Effector memory CD8-positive, alpha-beta T cell (primary cell): ENCODE data around the gene TTLL13.

Experiments
- ATAC-seq: fragments of 150-1000 bp; cut with Tn5 transposase; replicated peaks from 2 replicates; pipeline ENCODE4 v1.10.0; 2021; ENCODE audit warnings: mild to moderate bottlenecking, moderate library complexity
- DNase-seq, 3 experiments: peaks; one replicate each; pipeline ENCODE4 v3.0.0; 2021
- H3K27ac Mint-ChIP-seq, 2 donors: one replicate each; pipeline ENCODE4 v1.8.0; 2022; ENCODE audit warnings: mild to moderate bottlenecking in 2 of 2, mixed read lengths in 2 of 2, moderate library complexity in 2 of 2
- H3K27me3 Mint-ChIP-seq, 2 donors: one replicate each; pipeline ENCODE4 v1.8.0; 2022; ENCODE audit warnings: mixed read lengths in 2 of 2
- H3K36me3 Mint-ChIP-seq: one replicate; pipeline ENCODE4 v1.8.0; 2022; ENCODE audit warnings: mild to moderate bottlenecking, moderate library complexity, mixed read lengths; ENCODE audit not compliant: insufficient read depth
- H3K4me1 Mint-ChIP-seq, 2 donors: one replicate each; pipeline ENCODE4 v1.8.0; 2022; ENCODE audit warnings: low read depth in 2 of 2, mixed read lengths in 2 of 2
- H3K4me3 Mint-ChIP-seq, 2 donors: one replicate each; pipeline ENCODE4 v1.8.0; 2022; ENCODE audit warnings: mild to moderate bottlenecking in 2 of 2, mixed read lengths in 2 of 2, moderate library complexity in 2 of 2
- H3K9me3 Mint-ChIP-seq, 2 donors: one replicate each; pipeline ENCODE4 v1.8.0; 2022; ENCODE audit warnings: mixed read lengths in 2 of 2

TTLL13 gene

DNA sequence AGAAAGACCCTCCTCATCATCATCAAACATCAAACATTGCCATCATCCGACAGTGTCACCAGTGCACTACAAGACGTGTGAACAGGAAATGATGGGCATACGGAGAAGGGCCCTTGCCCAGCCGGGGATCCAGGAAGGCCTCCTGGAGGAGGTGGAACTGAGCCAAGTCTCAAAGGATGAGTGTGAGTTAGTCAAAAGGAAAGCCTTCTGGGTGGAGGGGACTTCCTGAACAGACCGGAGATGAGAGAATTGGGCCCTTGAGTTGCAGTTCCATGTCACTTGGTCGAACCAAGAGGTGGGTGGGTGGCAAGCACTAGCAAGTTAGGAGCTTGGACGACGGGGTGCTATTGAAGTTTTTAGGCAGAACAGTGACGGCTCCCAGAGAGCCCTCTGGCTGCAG is 39.8 kb upstream of the TTLL13 start:
- no peak for DNase-seq
- H3K4me3 Mint-ChIP-seq = no peak overlapping the region
- H3K36me3 Mint-ChIP-seq = no peaks in the 10 kb centered on the region
- no peaks in the 10 kb centered on the region for H3K9me3 Mint-ChIP-seq
- peak overlapping the region in 1 of 2 donors; percentile 14 for H3K27ac Mint-ChIP-seq
- H3K27me3 Mint-ChIP-seq = no peaks in the 10 kb centered on the region
- H3K4me1 Mint-ChIP-seq = peaks cover 24 to 30% of the 10 kb centered on the region in 2 donors
- no peak for ATAC-seq

DNA sequence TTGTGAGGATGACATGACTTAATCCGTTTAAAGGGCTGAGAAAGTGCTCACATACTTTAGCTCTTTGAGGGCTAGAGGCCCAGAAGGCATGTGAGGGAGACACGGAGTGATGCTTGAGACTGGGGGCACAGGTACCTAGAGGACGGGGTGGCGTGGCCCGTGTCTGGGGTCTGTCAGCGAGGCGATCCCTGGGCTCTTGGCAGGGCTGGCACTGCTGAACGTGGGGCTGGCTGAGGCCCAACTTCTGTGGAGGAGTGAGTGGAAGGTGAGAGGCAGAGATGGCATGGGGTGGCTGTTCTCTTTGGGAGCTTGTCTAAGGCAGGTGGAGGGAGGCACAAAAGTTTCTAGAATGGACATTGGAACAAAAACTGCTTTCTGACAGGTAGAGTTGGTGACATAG is 38.8 kb upstream of the TTLL13 start:
- Mint-ChIP-seq H3K36me3 (no peaks in the 10 kb centered on the region), H3K4me1 (peaks cover 27 to 32% of the 10 kb centered on the region in 2 donors), H3K27me3 (no peaks in the 10 kb centered on the region), H3K9me3 (no peaks in the 10 kb centered on the region), H3K4me3 (no peak overlapping the region), H3K27ac (peak overlapping the region; percentile 11 to 22)
- DNase-seq (no peak), ATAC-seq (no peak)

DNA sequence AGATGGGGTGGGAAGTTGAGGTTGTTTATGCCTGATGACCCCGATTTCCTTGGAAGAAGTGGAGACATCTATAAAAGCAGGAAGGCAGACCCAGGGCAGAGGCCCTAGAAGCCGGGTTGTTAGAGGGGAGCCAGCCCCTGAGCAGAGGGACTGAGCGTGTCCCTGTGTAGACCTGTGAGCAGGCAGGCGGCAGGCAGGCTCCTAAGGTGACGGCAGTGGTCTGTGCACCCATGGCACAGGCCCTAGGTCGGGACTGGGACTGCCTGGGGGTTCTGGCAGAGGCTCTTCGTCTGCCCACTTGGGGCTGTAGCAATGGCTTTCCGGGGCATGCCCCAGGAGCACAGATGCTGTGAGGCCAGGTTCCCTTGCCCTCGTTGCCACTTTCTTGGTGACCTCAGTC is 38.3 kb upstream of the TTLL13 start:
- no peak overlapping the region for H3K4me3 Mint-ChIP-seq
- H3K27ac Mint-ChIP-seq = peak overlapping the region; percentile 11 to 22
- H3K36me3 Mint-ChIP-seq = no peaks in the 10 kb centered on the region

DNA sequence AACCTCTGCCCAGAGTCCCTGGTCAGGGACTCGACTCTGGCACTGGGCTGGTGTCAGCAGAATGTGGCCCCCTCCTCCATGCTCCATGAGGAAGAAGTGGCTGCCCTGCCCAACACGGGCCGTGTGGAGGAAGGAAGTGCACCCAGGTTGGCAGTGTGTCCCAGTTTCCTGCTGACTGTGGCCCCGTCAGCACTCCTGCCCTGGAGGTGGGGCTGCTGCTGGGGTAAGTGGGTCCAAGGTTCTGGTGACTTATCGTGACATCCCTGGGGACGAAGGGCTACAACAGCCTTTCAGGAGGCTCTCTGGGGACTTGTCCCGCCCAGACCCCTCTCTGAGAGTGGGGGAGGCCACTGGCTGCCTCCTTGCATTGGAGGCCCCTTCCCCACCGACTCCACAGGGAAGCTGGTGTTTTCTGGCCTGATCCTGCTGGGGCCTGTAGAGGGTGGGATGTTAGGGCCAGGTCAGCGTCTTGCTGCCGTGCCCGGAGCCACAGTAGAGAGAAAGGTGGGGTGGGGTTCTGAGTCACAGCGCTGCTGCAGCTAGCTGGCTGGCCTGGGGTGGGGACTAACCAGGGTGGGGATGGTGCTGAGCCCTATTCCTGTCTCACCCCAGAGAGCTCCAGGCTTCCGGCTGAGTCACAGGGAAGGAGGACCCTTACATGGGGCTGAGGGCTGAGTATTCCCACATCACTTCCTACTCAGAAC is 37.8 kb upstream of the TTLL13 start:
- H3K9me3 Mint-ChIP-seq = no peaks in the 10 kb centered on the region
- peaks cover 24 to 31% of the 10 kb centered on the region in 2 donors for H3K4me1 Mint-ChIP-seq
- H3K36me3 Mint-ChIP-seq = no peaks in the 10 kb centered on the region
- no peaks in the 10 kb centered on the region for H3K27me3 Mint-ChIP-seq
- DNase-seq (no peak), ATAC-seq (no peak)
- H3K27ac Mint-ChIP-seq = peak overlapping the region in 1 of 2 donors; percentile 11
- no peak overlapping the region for H3K4me3 Mint-ChIP-seq

More for the DNA sequence above, 38.3 kb upstream of the TTLL13 start:
- Mint-ChIP-seq H3K4me1 (peaks cover 24 to 32% of the 10 kb centered on the region in 2 donors), H3K9me3 (no peaks in the 10 kb centered on the region), H3K27me3 (no peaks in the 10 kb centered on the region)
- no peak for ATAC-seq
- no peak for DNase-seq

DNA sequence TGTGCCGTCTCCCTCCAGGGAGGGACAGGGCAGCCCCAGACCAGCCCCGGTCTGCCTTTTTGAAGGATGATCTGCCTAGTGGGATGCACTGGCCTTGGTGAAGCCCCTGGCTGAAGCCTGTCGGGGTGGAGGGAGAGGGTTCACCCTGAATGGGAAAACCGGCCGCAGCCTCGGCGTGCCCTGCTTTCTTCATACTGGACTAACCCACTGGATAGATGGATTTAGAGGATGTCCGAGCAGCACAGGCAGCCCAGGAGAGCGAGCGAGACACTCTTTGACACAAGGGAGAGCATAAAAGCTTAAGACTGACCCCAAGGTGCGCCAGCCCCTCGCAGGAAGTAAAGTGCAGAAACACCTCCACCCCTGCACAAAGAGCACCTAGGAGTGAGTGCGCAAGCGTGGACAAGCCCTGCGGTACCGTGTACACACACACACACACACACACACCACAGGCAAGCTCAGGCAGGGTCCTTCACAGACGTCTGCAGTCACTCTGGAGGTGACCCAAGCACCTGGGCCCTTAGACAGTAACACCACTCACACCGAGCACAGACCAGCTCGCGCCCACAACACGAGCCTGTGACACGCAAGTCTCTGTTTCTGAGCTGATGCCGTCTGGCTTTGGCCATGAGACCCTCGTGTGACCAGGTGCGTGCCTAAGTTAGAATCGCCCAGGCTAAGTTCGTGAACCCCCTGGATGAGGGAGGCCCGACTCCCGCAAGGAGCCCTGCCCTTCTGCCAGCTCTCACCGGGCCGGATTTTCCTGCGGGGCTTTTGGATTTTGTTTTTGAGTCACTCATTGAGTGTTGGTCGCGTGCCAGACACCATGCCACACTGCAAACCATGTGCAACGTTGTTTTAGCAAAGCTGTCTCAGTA is 36.9 kb upstream of the TTLL13 start:
- Mint-ChIP-seq H3K27ac (no peak overlapping the region), H3K36me3 (no peaks in the 10 kb centered on the region), H3K4me1 (peaks cover 24 to 33% of the 10 kb centered on the region in 2 donors), H3K27me3 (no peaks in the 10 kb centered on the region), H3K4me3 (no peak overlapping the region), H3K9me3 (no peaks in the 10 kb centered on the region)
- ATAC-seq (no peak), DNase-seq (no peak)

DNA sequence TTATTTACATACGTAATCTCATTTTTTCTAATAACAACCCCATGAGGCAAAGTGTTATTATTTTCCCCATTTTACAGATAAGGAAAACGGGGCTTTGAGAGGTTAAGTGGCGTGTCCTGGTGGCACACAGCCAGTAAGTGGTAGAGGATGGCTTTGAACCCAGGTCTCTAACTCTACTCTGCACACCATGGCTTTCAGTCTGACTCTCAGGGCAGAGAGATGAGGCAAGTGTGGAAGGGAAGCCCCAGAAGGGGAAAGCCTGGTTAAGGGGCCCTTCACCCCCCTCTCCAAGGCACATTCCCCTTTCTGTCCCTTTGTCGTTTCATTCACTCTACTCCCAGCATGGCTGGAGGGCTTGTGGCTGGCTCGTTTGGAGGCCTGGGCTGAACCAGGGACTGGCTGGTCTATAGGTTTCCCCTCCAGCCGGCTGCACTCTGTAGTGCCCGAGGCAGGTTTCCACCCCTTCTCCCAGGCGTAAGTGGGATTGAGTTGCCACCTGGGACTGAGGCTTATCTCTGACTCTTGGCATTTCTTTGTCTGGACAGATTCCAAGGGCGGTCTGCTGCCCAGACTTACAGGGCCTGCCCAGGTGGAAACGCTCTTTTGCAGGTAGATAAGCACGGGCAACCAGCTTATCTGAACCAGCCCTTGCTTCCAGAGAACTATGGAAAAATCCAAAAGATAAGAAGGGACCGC is 36.1 kb upstream of the TTLL13 start:
- Mint-ChIP-seq H3K4me3 (no peak overlapping the region), H3K36me3 (peaks cover 3% of the 10 kb centered on the region), H3K27ac (peak overlapping the region; percentile 18 to 74), H3K27me3 (no peaks in the 10 kb centered on the region), H3K4me1 (peaks cover 24 to 33% of the 10 kb centered on the region in 2 donors), H3K9me3 (no peaks in the 10 kb centered on the region)
- no peak for ATAC-seq
- no peak for DNase-seq

DNA sequence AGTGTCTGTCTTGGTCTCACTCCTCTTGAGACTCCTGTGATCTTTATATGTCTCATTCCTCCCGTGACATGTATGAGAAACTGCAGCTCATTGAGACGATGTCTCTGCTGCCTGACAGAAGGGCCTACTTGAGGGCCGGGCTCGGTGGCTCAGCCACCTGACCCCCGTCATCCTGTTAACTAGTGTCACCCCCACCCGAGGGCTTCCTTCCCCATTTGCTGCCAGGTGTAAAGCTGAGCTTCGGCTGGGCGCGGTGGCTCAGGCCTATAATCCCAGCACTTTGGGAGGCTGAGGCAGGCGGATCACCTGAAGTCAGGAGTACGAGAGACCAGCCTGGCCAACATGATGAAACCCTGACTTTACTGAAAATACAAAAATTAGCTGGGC is 35.5 kb upstream of the TTLL13 start:
- peak; percentile 33 for ATAC-seq
- H3K4me3 Mint-ChIP-seq = no peak overlapping the region
- peak overlapping the region; percentile 18 to 74 for H3K27ac Mint-ChIP-seq
- no peaks in the 10 kb centered on the region for H3K9me3 Mint-ChIP-seq
- no peaks in the 10 kb centered on the region for H3K27me3 Mint-ChIP-seq
- DNase-seq = no peak
- peaks cover 3% of the 10 kb centered on the region for H3K36me3 Mint-ChIP-seq
- H3K4me1 Mint-ChIP-seq = peaks cover 28 to 35% of the 10 kb centered on the region in 2 donors

DNA sequence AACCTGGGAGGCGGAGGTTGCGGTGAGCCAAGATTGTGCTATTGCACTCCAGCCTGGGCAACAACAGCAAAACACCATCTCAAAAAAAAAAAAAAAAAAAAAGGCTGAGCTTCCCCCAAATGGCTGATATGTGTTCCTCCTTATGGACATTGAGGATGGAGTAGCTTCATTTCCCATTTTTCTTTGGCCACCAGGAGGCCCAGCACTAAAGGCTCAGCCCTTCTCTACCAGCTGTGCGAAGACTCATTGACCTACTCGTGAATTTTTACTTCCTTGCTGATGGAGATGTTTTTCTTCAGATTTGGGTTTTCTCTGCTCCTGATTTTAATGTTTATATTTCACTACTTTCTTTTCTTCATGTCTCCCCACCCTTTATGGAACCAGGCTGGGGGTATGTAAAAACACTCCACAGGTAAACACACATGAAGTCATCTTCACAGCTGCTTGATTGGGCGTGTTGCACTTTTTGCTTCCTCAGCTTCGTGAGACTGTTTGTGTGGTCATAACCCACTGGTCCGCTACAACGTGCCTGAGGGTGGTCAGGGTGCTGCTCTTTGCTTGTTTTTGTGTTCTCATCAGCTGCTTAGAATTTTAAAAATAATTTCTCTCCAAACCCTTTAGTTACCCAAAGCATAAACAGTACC is 34.7 kb upstream of the TTLL13 start:
- no peaks in the 10 kb centered on the region for H3K9me3 Mint-ChIP-seq
- H3K4me1 Mint-ChIP-seq = peaks cover 31 to 32% of the 10 kb centered on the region in 2 donors
- H3K4me3 Mint-ChIP-seq = no peak overlapping the region
- H3K27me3 Mint-ChIP-seq = no peaks in the 10 kb centered on the region
- peak overlapping the region in 1 of 2 donors; percentile 74 for H3K27ac Mint-ChIP-seq
- DNase-seq = no peak
- peaks cover 3% of the 10 kb centered on the region for H3K36me3 Mint-ChIP-seq
- no peak for ATAC-seq

DNA sequence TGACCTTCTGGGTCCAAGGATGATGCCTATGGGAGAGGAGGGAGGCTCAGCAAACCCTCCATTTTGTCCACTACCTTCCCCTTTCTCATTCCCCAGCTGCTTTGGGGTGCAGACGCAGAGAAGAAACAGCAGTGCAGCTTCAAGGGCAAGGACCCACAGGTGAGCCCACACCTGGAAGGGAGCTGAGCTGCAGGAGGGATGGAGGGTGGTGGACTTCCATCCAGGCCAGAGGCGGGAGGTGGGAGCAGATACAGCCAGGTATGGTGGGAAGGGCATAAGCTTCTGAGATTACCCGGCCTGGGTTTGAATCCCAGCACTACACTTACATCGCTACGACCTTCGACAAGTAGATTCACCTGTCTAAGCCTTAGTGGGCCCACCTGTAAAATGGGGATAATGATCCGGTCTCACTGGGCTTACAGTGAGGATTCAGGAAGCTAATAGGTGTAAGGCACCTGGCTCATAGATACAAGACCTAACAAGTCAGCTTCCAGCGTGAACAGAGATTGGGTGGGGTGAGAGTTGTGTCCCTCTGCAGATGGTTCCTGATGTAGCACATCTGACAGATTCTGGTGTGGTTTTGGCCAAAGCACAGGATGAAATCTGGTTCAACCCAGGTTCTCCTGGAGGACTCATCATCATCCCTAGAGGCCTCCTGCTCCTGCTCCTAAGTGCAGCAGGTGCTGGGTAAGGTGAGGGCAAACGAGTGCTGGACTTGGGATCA is 31.5 kb upstream of the TTLL13 start:
- Mint-ChIP-seq H3K9me3 (no peaks in the 10 kb centered on the region), H3K27ac (no peak overlapping the region), H3K4me3 (no peak overlapping the region), H3K4me1 (peaks cover 13 to 19% of the 10 kb centered on the region in 2 donors), H3K36me3 (peaks cover 4% of the 10 kb centered on the region), H3K27me3 (no peaks in the 10 kb centered on the region)
- DNase-seq = no peak
- ATAC-seq = no peak

DNA sequence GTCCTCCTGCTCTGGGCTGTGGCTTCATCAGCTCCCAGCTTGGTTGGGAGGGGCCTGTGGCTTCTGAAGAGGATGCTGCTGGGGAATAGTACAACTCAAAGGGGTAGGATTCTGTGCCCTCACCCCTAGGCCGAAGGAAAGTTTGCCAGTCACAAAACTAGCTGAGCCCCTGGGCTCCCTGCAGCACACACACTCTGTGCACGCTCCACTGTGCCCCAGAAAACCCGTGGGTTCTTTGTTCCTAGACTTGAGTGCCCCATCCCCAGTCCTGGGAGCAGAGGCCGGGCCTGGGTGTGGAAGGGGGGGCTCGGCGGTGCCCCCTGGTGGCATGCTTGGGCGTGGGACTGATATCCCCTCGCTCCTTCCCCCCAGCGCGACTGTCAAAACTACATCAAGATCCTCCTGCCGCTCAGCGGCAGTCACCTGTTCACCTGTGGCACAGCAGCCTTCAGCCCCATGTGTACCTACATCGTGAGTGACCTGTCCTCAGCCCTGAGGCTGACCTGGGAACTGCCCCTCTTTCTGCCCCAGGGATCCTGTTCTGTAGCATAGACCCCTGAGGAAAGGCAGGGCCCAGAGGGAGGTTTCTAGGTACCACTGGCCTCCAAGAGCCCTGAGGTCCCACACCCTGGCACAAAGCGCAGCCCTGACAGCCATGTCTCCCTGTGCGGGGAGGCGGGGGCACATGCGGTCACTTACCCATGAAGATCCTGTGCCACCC is 29.8 kb upstream of the TTLL13 start:
- H3K36me3 Mint-ChIP-seq = peaks cover 19% of the 10 kb centered on the region
- peak; percentile 86 for ATAC-seq
- no peak overlapping the region for H3K27ac Mint-ChIP-seq
- H3K27me3 Mint-ChIP-seq = no peaks in the 10 kb centered on the region
- peaks cover 8 to 19% of the 10 kb centered on the region in 2 donors for H3K4me1 Mint-ChIP-seq
- no peaks in the 10 kb centered on the region for H3K9me3 Mint-ChIP-seq
- DNase-seq = peak; percentile 37 to 52 (median 44)
- H3K4me3 Mint-ChIP-seq = no peak overlapping the region

DNA sequence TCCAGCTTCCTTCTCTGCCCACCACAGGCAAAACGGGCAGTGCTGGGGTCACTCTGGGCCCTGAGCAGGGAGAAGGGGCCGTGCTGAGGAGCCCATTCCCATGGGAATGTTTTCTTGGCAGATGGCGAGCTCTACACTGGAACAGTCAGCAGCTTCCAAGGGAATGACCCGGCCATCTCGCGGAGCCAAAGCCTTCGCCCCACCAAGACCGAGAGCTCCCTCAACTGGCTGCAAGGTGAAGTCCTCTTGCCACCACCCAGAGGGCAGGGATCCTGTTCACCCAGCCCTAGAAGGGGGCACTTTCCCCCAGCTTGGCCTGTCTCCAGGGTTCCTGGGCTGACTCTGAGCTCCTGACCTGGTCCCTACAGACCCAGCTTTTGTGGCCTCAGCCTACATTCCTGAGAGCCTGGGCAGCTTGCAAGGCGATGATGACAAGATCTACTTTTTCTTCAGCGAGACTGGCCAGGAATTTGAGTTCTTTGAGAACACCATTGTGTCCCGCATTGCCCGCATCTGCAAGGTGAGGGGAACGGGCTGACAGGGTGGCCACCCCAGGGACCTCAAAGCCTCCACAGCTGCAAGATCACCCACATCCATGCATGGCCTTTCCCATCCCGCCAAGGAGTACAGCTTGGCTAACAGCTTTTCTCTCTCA is 28.0 kb upstream of the TTLL13 start:
- Mint-ChIP-seq H3K4me1 (peaks cover 5 to 12% of the 10 kb centered on the region in 2 donors), H3K4me3 (no peak overlapping the region), H3K36me3 (peaks cover 20% of the 10 kb centered on the region), H3K27me3 (no peaks in the 10 kb centered on the region), H3K27ac (no peak overlapping the region), H3K9me3 (no peaks in the 10 kb centered on the region)
- ATAC-seq (no peak), DNase-seq (no peak)

DNA sequence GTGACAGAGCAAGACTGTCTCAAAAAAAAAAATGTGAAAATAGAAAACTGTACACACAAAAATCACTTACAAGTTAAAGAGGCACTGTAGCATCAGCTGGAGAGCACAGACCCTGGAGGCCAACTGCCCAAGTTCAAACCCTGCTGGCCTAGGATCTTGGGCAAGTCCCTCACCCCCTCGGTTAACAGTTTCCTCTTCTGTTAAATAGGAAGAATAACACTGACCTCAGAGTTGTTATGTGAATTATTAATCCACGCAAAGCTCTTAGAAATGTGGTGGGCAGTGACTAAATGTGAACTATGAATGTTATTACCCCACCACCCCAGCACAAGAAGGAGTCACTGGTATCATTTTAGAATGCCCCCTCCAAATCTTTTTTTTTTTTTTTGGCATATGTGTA is 26.8 kb upstream of the TTLL13 start:
- Mint-ChIP-seq H3K9me3 (no peaks in the 10 kb centered on the region), H3K4me3 (no peak overlapping the region), H3K27me3 (no peaks in the 10 kb centered on the region), H3K4me1 (peaks cover 3 to 12% of the 10 kb centered on the region in 2 donors), H3K27ac (no peak overlapping the region), H3K36me3 (peaks cover 24% of the 10 kb centered on the region)
- DNase-seq = no peak
- ATAC-seq = no peak
